Caco-2 (cell line): ENCODE measurements around the gene CSPG5. TPM values are rescaled to one million over a fixed set of nuclear protein-coding genes. Genes with fewer than 3 reads are reported as not detected.

Source experiments
- BruUV-seq: library from RNA; stranded (reverse); fragments of 400-500 nt; replicated peaks from 2 replicates; lab custom pipeline; 2021; lab: Mats Ljungman, UMichigan
- CTCF ChIA-PET: fragments of 300-600 bp; sonication (Branson Sonifier 250); formaldehyde crosslinking; loops from one replicate; lab custom pipeline; 2022; ENCODE audit warnings: antibody characterized with exemption; lab: Charles Lee
- POLR2A ChIA-PET: fragments of 300-600 bp; sonication (Branson Sonifier 250); formaldehyde crosslinking; loops from one replicate; lab custom pipeline; 2022; ENCODE audit warnings: antibody characterized with exemption; lab: Charles Lee
- DNase-seq, 2 experiments: peaks; one replicate each; pipeline versions ENCODE4 v3.0.0 to v3.0.0-alpha.2; 2020 to 2022
- H3K27me3 ChIP-seq: replicated peaks from 2 replicates; pipeline ENCODE4 v1.6.0; 2011; ENCODE audit warnings: low read length; ENCODE audit not compliant: control insufficient read depth, insufficient read depth
- H3K36me3 ChIP-seq: 2 replicates; pipeline ENCODE4 v1.5.1; 2011; ENCODE audit warnings: low read length; ENCODE audit not compliant: control insufficient read depth, insufficient read depth
- H3K4me1 ChIP-seq: fragments of 250-450 bp; sonication (Bioruptor Pico); 2 replicates; pipeline ENCODE4 v1.5.1; 2020; ENCODE audit warnings: mild to moderate bottlenecking
- H3K4me3 ChIP-seq: 2 replicates; pipeline ENCODE4 v1.5.1; 2011; ENCODE audit warnings: low read depth, mild to moderate bottlenecking, control low read depth, low read length
- H3K9me3 ChIP-seq: fragments of 250-450 bp; sonication (Bioruptor Pico); 2 replicates; pipeline ENCODE4 v1.5.1; 2020; ENCODE audit warnings: mild to moderate bottlenecking, moderate library complexity
- H3K27ac Mint-ChIP-seq: one replicate; pipeline ENCODE4 v1.8.0; 2022; ENCODE audit warnings: mixed read lengths; ENCODE audit not compliant: unreplicated experiment
- H3K27me3 Mint-ChIP-seq: one replicate; pipeline ENCODE4 v1.8.0; 2022; ENCODE audit warnings: mixed read lengths; ENCODE audit not compliant: insufficient read depth, unreplicated experiment
- H3K36me3 Mint-ChIP-seq: one replicate; pipeline ENCODE4 v1.8.0; 2022; ENCODE audit warnings: mild to moderate bottlenecking, mixed read lengths; ENCODE audit not compliant: insufficient read depth, unreplicated experiment
- H3K4me1 Mint-ChIP-seq: one replicate; pipeline ENCODE4 v1.8.0; 2022; ENCODE audit warnings: low read depth, mixed read lengths; ENCODE audit not compliant: unreplicated experiment
- H3K4me3 Mint-ChIP-seq: one replicate; pipeline ENCODE4 v1.8.0; 2022; ENCODE audit warnings: mild to moderate bottlenecking, moderate library complexity, mixed read lengths; ENCODE audit not compliant: unreplicated experiment
- H3K9me3 Mint-ChIP-seq: one replicate; pipeline ENCODE4 v1.8.0; 2022; ENCODE audit warnings: mixed read lengths; ENCODE audit not compliant: unreplicated experiment
- intact Hi-C: fragments of 100-400 bp; cut with micrococcal nuclease; formaldehyde crosslinking; loops from one replicate; pipeline ENCODE4 v1.10.0; 2022; ENCODE audit not compliant: unreplicated experiment
- total RNA-seq: library from RNA; stranded (reverse); gene quantifications from 2 replicates; pipeline ENCODE4 v1.2.3, GENCODE V29; 2022
- TF ChIP-seq, protein P1 (sequence below), 2 experiments: fragments of 200-600 bp in 1 of 2; IDR thresholded peaks; 1 replicate in 1 of 2; 2 replicates in 1 of 2; pipeline versions ENCODE4 v1.5.1 to v1.8.0; 2011 to 2022; ENCODE audit warnings: antibody characterized with exemption in 1 of 2, control low read depth in 1 of 2, inconsistent platforms in 1 of 2, low read depth in 1 of 2, low read length in 1 of 2, mild to moderate bottlenecking in 1 of 2, moderate library complexity in 1 of 2; ENCODE audit not compliant: insufficient read depth in 1 of 2, severe bottlenecking in 1 of 2, unreplicated experiment in 1 of 2

Gene CSPG5
- total RNA-seq, 1 experiment from 2014 or later, result 0.77 TPM

DNA sequence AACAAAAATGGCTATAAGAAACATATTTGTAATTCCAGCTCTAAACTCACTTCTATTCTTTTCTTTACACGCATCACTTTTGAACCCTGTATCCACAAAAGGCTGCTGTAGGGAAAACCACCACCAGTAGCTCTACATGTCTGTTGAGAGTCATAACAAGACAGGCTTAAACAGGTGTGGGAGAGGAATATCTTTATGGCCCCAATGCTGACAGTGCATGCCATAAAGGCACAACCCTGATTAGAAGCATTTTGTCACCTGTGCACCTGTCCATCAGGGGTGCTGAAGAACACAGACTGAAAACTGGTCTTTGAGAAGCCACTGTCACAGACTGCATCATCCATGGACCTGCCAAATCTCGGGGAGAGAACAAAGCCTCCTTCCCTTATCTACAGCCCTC lies 11.6 kb upstream of the CSPG5 start:
- no peaks in the 10 kb centered on the region for H3K4me1 Mint-ChIP-seq
- H3K27me3 ChIP-seq, result no peaks in the 10 kb centered on the region
- DNase-seq, result no peak
- no peak overlapping the region for H3K4me3 Mint-ChIP-seq
- H3K9me3 Mint-ChIP-seq, result no peaks in the 10 kb centered on the region
- intact Hi-C loops, result no loop called here
- TF ChIP-seq, protein P1, sequence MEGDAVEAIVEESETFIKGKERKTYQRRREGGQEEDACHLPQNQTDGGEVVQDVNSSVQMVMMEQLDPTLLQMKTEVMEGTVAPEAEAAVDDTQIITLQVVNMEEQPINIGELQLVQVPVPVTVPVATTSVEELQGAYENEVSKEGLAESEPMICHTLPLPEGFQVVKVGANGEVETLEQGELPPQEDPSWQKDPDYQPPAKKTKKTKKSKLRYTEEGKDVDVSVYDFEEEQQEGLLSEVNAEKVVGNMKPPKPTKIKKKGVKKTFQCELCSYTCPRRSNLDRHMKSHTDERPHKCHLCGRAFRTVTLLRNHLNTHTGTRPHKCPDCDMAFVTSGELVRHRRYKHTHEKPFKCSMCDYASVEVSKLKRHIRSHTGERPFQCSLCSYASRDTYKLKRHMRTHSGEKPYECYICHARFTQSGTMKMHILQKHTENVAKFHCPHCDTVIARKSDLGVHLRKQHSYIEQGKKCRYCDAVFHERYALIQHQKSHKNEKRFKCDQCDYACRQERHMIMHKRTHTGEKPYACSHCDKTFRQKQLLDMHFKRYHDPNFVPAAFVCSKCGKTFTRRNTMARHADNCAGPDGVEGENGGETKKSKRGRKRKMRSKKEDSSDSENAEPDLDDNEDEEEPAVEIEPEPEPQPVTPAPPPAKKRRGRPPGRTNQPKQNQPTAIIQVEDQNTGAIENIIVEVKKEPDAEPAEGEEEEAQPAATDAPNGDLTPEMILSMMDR (IDR thresholded peaks at IDR 0.05; ENCODE audit: insufficient read depth in 1 of 2, low read depth in 1 of 2, low read length in 1 of 2, severe bottlenecking in 1 of 2, unreplicated experiment in 1 of 2), result no peak
- no TSS peak for BruUV-seq
- no peaks in the 10 kb centered on the region for H3K9me3 ChIP-seq
- ChIA-PET CTCF (no interaction called here), POLR2A (no interaction called here)
- H3K4me1 ChIP-seq, result no peaks in the 10 kb centered on the region
- no peak overlapping the region for H3K4me3 ChIP-seq
- no peak overlapping the region for H3K27ac Mint-ChIP-seq
- peaks cover 92% of the 10 kb centered on the region for H3K36me3 Mint-ChIP-seq
- H3K27me3 Mint-ChIP-seq, result no peaks in the 10 kb centered on the region
- H3K36me3 ChIP-seq, result no peaks in the 10 kb centered on the region; the same call in 1 of the 2 replicates

DNA sequence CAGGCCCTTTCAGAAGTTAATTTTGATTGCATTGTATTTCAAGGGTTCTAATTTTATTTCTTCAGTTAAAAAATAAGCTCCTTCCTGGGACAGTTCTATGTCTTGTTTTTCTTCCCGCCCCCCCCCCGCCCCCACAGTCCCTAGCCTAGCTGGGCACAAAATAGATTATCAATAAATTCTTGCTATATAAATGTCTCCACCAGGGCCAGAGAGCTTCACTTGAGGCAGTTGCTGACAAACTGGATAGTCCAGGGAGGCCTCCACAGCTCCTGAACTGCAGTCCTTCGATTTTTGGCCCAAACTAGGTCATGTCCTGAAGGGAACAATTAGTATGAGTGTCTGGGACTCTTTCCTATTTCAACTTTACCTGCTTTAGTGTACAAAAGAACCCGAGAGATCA lies 9.9 kb upstream of the CSPG5 start:
- DNase-seq, result no peak
- Mint-ChIP-seq H3K27me3 (no peaks in the 10 kb centered on the region), H3K36me3 (peaks cover 89% of the 10 kb centered on the region), H3K9me3 (no peaks in the 10 kb centered on the region), H3K4me3 (no peak overlapping the region), H3K4me1 (no peaks in the 10 kb centered on the region), H3K27ac (no peak overlapping the region)
- Histone ChIP-seq H3K4me1 (no peaks in the 10 kb centered on the region), H3K36me3 (no peaks in the 10 kb centered on the region; the same call in 1 of the 2 replicates), H3K4me3 (no peak overlapping the region), H3K27me3 (no peaks in the 10 kb centered on the region), H3K9me3 (no peaks in the 10 kb centered on the region)
- ChIA-PET CTCF (interaction anchor here (0.6 kb wide), 1 partner anchor 563 kb away, joined by 4 read pairs; no protein-coding TSS in a partner anchor), POLR2A (no interaction called here)
- intact Hi-C loops, result no loop called here
- BruUV-seq, result no TSS peak
- TF ChIP-seq, protein P1 (IDR thresholded peaks at IDR 0.05; ENCODE audit: insufficient read depth in 1 of 2, low read depth in 1 of 2, low read length in 1 of 2, severe bottlenecking in 1 of 2, unreplicated experiment in 1 of 2), result no peak

DNA sequence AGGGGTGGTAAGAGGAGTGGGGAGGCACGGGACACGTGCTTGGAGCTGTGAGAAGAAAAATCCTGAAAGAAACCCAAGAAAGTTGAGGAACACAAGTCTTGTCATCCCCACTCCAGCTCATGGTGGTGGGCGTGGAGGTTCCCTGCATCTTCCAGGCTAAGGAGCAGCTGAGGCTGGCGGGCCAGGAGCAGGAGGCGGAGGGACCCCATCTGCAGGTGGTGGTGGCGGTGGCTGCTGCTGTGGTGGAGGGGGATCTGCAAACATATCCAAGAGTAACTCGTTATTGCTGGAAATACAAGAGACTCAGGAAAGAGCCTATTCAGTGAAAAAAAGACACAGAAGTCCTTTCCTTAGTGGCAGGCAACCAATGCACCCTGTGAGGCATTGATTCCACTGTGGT lies 9.4 kb upstream of the CSPG5 start:
- Mint-ChIP-seq H3K36me3 (peaks cover 88% of the 10 kb centered on the region), H3K9me3 (no peaks in the 10 kb centered on the region), H3K4me3 (no peak overlapping the region), H3K27ac (no peak overlapping the region), H3K27me3 (no peaks in the 10 kb centered on the region), H3K4me1 (no peaks in the 10 kb centered on the region)
- H3K9me3 ChIP-seq, result no peaks in the 10 kb centered on the region
- ChIA-PET CTCF (no interaction called here), POLR2A (no interaction called here)
- no peaks in the 10 kb centered on the region for H3K4me1 ChIP-seq
- intact Hi-C loops, result no loop called here
- no peak for DNase-seq
- no TSS peak for BruUV-seq
- H3K4me3 ChIP-seq, result no peak overlapping the region
- TF ChIP-seq, protein P1 (IDR thresholded peaks at IDR 0.05; ENCODE audit: insufficient read depth in 1 of 2, low read depth in 1 of 2, low read length in 1 of 2, severe bottlenecking in 1 of 2, unreplicated experiment in 1 of 2), result no peak
- no peaks in the 10 kb centered on the region for H3K27me3 ChIP-seq
- no peaks in the 10 kb centered on the region; the same call in 1 of the 2 replicates for H3K36me3 ChIP-seq
